GM12878 (cell line): ENCODE data around the gene SNRNP200. TPM values are rescaled to one million over a fixed set of nuclear protein-coding genes. Genes with fewer than 3 reads are reported as not detected.
A peak's percentile ranks its signal among the peaks of the same experiment; 100 is the strongest.

Experiments
- ATF2 ChIP-seq: IDR thresholded peaks from 2 replicates; pipeline ENCODE4 v1.6.1; 2012; ENCODE audit warnings: low read length, inconsistent platforms
- ATF7 ChIP-seq: fragments of 450-650 bp; IDR thresholded peaks from 2 replicates; pipeline ENCODE4 v1.6.1; 2016; ENCODE audit warnings: low read depth, mild to moderate bottlenecking
- CBX3 ChIP-seq: fragments of 200-600 bp; sonication (generic); IDR thresholded peaks from 2 replicates; pipeline ENCODE4 v1.6.1; 2016; ENCODE audit warnings: low read depth, borderline replicate concordance
- CREM ChIP-seq: IDR thresholded peaks from 2 replicates; pipeline ENCODE4 v1.6.1; 2014; ENCODE audit warnings: antibody characterized with exemption, low read depth
- E4F1 ChIP-seq: fragments of 450-650 bp; IDR thresholded peaks from 2 replicates; pipeline ENCODE4 v1.6.1; 2018; ENCODE audit warnings: borderline replicate concordance, mild to moderate bottlenecking; ENCODE audit not compliant: partially characterized antibody
- ELK1 ChIP-seq: IDR thresholded peaks from 2 replicates; pipeline ENCODE4 v1.6.1; 2012; ENCODE audit warnings: low read depth, low read length, improper control_type of control experiment
- IKZF2 ChIP-seq, 2 experiments: fragments of 450-650 bp; IDR thresholded peaks; 2 replicates each; pipeline ENCODE4 v1.6.1; 2017; ENCODE audit warnings: mild to moderate bottlenecking in 2 of 2, moderate library complexity in 2 of 2
- JUNB ChIP-seq: IDR thresholded peaks from 2 replicates; pipeline ENCODE4 v1.6.1; 2016; ENCODE audit warnings: antibody characterized with exemption, mild to moderate bottlenecking
- MEF2B ChIP-seq: fragments of 450-650 bp; IDR thresholded peaks from 2 replicates; pipeline ENCODE4 v1.6.1; 2018; ENCODE audit warnings: mild to moderate bottlenecking, moderate library complexity; ENCODE audit not compliant: partially characterized antibody, poor library complexity, severe bottlenecking
- MLLT1 ChIP-seq: fragments of 450-650 bp; IDR thresholded peaks from 2 replicates; pipeline ENCODE4 v1.6.1; 2016; ENCODE audit warnings: mild to moderate bottlenecking
- PAX5 ChIP-seq: IDR thresholded peaks from 2 replicates; pipeline ENCODE4 v1.6.1; 2011; ENCODE audit warnings: low read depth, low read length, borderline replicate concordance
- PAX8 ChIP-seq: fragments of 450-650 bp; IDR thresholded peaks from 2 replicates; pipeline ENCODE4 v1.6.1; 2017; ENCODE audit warnings: mild to moderate bottlenecking, moderate library complexity
- POLR2A ChIP-seq: IDR thresholded peaks from 2 replicates; pipeline ENCODE4 v1.6.1; 2011; ENCODE audit warnings: low read depth, mild to moderate bottlenecking, low read length
- POU2F2 ChIP-seq: IDR thresholded peaks from 3 replicates; pipeline ENCODE4 v1.6.1; 2011; ENCODE audit warnings: low read depth, mild to moderate bottlenecking, low read length, borderline replicate concordance
- RELB ChIP-seq: fragments of 450-650 bp; IDR thresholded peaks from 2 replicates; pipeline ENCODE4 v1.6.1; 2017; ENCODE audit warnings: low read depth, mild to moderate bottlenecking, moderate library complexity
- SIN3A ChIP-seq: IDR thresholded peaks from 2 replicates; pipeline ENCODE4 v1.6.1; 2012; ENCODE audit warnings: low read depth, low read length, improper control_type of control experiment
- SIX5 ChIP-seq: IDR thresholded peaks from 2 replicates; pipeline ENCODE4 v1.6.1; 2011; ENCODE audit warnings: mild to moderate bottlenecking, low read depth, low read length, moderate library complexity; ENCODE audit not compliant: severe bottlenecking
- STAT1 ChIP-seq: fragments of 450-650 bp; conservative IDR thresholded peaks from 2 replicates; pipeline ENCODE4 v1.6.1; 2014; ENCODE audit warnings: antibody characterized with exemption, mild to moderate bottlenecking
- USF1 ChIP-seq: IDR thresholded peaks from 2 replicates; pipeline ENCODE4 v1.6.1; 2011; ENCODE audit warnings: borderline replicate concordance, low read depth, mild to moderate bottlenecking, moderate library complexity, mixed read lengths, low read length; ENCODE audit not compliant: insufficient read depth; ENCODE audit errors: extremely low read length
- ZNF207 ChIP-seq: fragments of 450-650 bp; IDR thresholded peaks from 2 replicates; pipeline ENCODE4 v1.6.1; 2014; ENCODE audit warnings: antibody characterized with exemption, mild to moderate bottlenecking, borderline replicate concordance
- polyA plus RNA-seq, 11 experiments: library from polyadenylated mRNA; depleted of rRNA in 4 of 11; unstranded in 6 of 11; stranded (reverse) in 5 of 11; fragments of >200 nt; fragmentation: Nextera tagmentation in 4 of 11; fragmentation: Illumina TruSeq in 1 of 11; extraction: Ambion mirVana in 4 of 11; extraction: Trizol in 1 of 11; gene quantifications; 1 replicate in 1 of 11; 2 replicates in 10 of 11; pipeline versions ENCODE4 v1.2.1 to v1.2.3, GENCODE V29; 2011 to 2016; ENCODE audit warnings: inconsistent platforms in 2 of 11, missing spikeins in 2 of 11, low read depth in 1 of 11
- total RNA-seq, 4 experiments: library from RNA; depleted of rRNA in 3 of 4; stranded (reverse); fragments of >200 nt in 3 of 4; fragmentation: Illumina TruSeq in 1 of 4; extraction: Trizol in 1 of 4; gene quantifications; 2 replicates each; pipeline versions ENCODE4 v1.2.1 to v1.2.3, GENCODE V29; 2013 to 2021
- TF ChIP-seq, protein P1 (sequence below): fragments of 450-650 bp; IDR thresholded peaks from 2 replicates; pipeline ENCODE4 v1.6.1; 2017; ENCODE audit warnings: borderline replicate concordance

SNRNP200 gene
- total and polyA plus RNA-seq, 10 of the 15 experiments (the other 5 are each of a cell fraction or from before 2014, with no cell fraction given) = 59.2 to 176 (median 106) TPM

DNA sequence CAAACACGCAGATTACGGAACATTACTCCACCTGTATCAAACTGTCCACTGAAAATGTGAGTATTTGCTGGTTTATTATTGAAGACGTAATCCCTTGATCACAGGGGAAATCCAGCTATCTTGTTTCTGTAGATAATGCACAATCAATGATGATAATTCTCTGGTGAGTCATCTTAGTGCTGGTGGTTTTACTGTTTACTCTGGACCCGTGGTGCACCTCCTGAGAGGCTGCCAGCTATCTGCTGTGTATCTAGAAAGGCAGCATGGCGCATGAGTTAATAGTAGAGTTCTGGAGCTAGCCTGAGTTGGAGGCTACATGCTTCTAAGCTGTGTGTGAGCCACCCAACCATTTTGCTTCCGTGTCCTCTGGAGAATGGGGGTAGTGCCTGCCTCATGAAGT, 36.7 kb upstream of the SNRNP200 start (continued):
- TF ChIP-seq ELK1 (no peak), E4F1 (no peak), SIX5 (no peak), ZNF207 (no peak), ATF7 (peak; percentile 77), PAX8 (no peak), POU2F2 (no peak), USF1 (no peak), IKZF2 (IDR thresholded peaks at IDR 0.05) (0 out of 4 replicates have a peak, but pooled peaks of 1 of the 2 experiments have one; percentile 5), CBX3 (no peak), ATF2 (peak; percentile 52; the same call in 1 of the 2 replicates), POLR2A (no peak), PAX5 (no peak), JUNB (peak; percentile 62), RELB (0 out of 2 replicates have a peak, but pooled peaks have one; percentile 30), MLLT1 (no peak; the same call in 1 of the 2 replicates), CREM (peak; percentile 13; the same call in 1 of the 2 replicates), MEF2B (peak; percentile 28), STAT1 (no peak), SIN3A (no peak; the same call in 1 of the 2 replicates)
- TF ChIP-seq, protein P1, sequence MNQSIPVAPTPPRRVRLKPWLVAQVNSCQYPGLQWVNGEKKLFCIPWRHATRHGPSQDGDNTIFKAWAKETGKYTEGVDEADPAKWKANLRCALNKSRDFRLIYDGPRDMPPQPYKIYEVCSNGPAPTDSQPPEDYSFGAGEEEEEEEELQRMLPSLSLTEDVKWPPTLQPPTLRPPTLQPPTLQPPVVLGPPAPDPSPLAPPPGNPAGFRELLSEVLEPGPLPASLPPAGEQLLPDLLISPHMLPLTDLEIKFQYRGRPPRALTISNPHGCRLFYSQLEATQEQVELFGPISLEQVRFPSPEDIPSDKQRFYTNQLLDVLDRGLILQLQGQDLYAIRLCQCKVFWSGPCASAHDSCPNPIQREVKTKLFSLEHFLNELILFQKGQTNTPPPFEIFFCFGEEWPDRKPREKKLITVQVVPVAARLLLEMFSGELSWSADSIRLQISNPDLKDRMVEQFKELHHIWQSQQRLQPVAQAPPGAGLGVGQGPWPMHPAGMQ = no peak
